Endothelial cell of umbilical vein (primary cell): ENCODE results near the gene VPS9D1. TPM values are rescaled to one million over a fixed set of nuclear protein-coding genes. Genes with fewer than 3 reads are reported as not detected.

Experiments
- BruUV-seq: library from RNA; stranded (reverse); fragments of 400-500 nt; replicated peaks from 2 replicates; lab custom pipeline; 2021; lab: Mats Ljungman, UMichigan
- CTCF ChIA-PET: fragments of 300-600, 350-600 bp; sonication (Branson Sonifier 250); formaldehyde crosslinking; loops from one replicate; lab custom pipeline; 2021; ENCODE audit warnings: antibody characterized with exemption, inconsistent platforms; lab: Charles Lee
- POLR2A ChIA-PET: fragments of 300-600, 350-600 bp; sonication (Branson Sonifier 250); formaldehyde crosslinking; loops from one replicate; lab custom pipeline; 2021; ENCODE audit warnings: antibody characterized with exemption, inconsistent platforms; lab: Charles Lee
- DNase-seq: peaks from one replicate; pipeline ENCODE4 v3.0.0-alpha.2; 2011; ENCODE audit warnings: low read depth, low spot score
- FAIRE-seq: peaks from 2 replicates; lab custom pipeline; 2011; peaks lifted over from hg19 to GRCh38; lab: Jason Lieb, UNC
- H2AFZ ChIP-seq: 2 replicates; pipeline ENCODE4 v1.6.0; 2012; ENCODE audit warnings: low read depth, low read length, control low read depth, inconsistent platforms
- H3K27ac ChIP-seq: 2 replicates; pipeline ENCODE4 v1.5.1; 2011; ENCODE audit warnings: low read depth, mild to moderate bottlenecking, control low read depth, low read length, moderate library complexity; ENCODE audit not compliant: insufficient read depth
- H3K27me3 ChIP-seq, 2 experiments: 2 replicates each; pipeline versions ENCODE4 v1.6.0 to v1.6.1; 2011; ENCODE audit warnings: low read length in 2 of 2, mixed read lengths in 1 of 2; ENCODE audit not compliant: control insufficient read depth in 2 of 2, insufficient read depth in 2 of 2
- H3K36me3 ChIP-seq, 2 experiments: 2 replicates in 1 of 2; 3 replicates in 1 of 2; pipeline ENCODE4 v1.5.1; 2011; ENCODE audit warnings: low read length in 2 of 2, mild to moderate bottlenecking in 1 of 2, moderate library complexity in 1 of 2; ENCODE audit not compliant: control insufficient read depth in 2 of 2, insufficient read depth in 2 of 2; ENCODE audit errors: extremely low read depth in 1 of 2
- H3K4me1 ChIP-seq: 3 replicates; pipeline ENCODE4 v1.5.1; 2011; ENCODE audit warnings: mild to moderate bottlenecking, low read length; ENCODE audit not compliant: control insufficient read depth, insufficient read depth; ENCODE audit errors: extremely low read depth
- H3K4me2 ChIP-seq: 2 replicates; pipeline ENCODE4 v1.6.1; 2011; ENCODE audit warnings: low read length, control low read depth, mixed read lengths; ENCODE audit not compliant: insufficient read depth
- H3K4me3 ChIP-seq, 3 experiments: fragments of 200-600 bp in 1 of 3; sonication (generic), shearing (Covaris generic) in 1 of 3; replicated peaks in 1 of 3; 2 replicates each; pipeline ENCODE4 v1.5.1; 2011 to 2016; ENCODE audit warnings: control low read depth in 3 of 3, low read length in 3 of 3, mild to moderate bottlenecking in 2 of 3, inconsistent platforms in 1 of 3, low read depth in 1 of 3, moderate library complexity in 1 of 3; ENCODE audit not compliant: insufficient read depth in 1 of 3
- H3K79me2 ChIP-seq: 2 replicates; pipeline ENCODE4 v1.6.0; 2012; ENCODE audit warnings: low read length, inconsistent platforms; ENCODE audit not compliant: control insufficient read depth, insufficient read depth
- H3K9ac ChIP-seq: replicated peaks from 2 replicates; pipeline ENCODE3; 2011; ENCODE audit warnings: low read length, control low read depth; ENCODE audit not compliant: insufficient read depth; ENCODE audit errors: extremely low read depth
- H3K9me1 ChIP-seq: replicated peaks from 3 replicates; pipeline ENCODE4 v1.6.0; 2011; ENCODE audit warnings: mild to moderate bottlenecking, low read length; ENCODE audit not compliant: control insufficient read depth, insufficient read depth; ENCODE audit errors: extremely low read depth
- H3K9me3 ChIP-seq: replicated peaks from 2 replicates; pipeline ENCODE4 v1.5.1; 2012; ENCODE audit warnings: low read length, inconsistent platforms; ENCODE audit not compliant: control insufficient read depth, insufficient read depth
- H4K20me1 ChIP-seq: replicated peaks from 2 replicates; pipeline ENCODE3; 2011; ENCODE audit warnings: mild to moderate bottlenecking, low read length; ENCODE audit not compliant: control insufficient read depth, insufficient read depth; ENCODE audit errors: extremely low read depth
- CTCF ChIP-seq, 2 donors: IDR thresholded peaks; 1 replicate in 1 of 2; 2 replicates in 1 of 2; pipeline ENCODE4 v1.5.1; 2011; ENCODE audit warnings: low read length in 2 of 2, mild to moderate bottlenecking in 2 of 2, moderate library complexity in 2 of 2, control low read depth in 1 of 2, inconsistent platforms in 1 of 2, low read depth in 1 of 2; ENCODE audit not compliant: insufficient read depth in 1 of 2; ENCODE audit errors: extremely low read depth in 1 of 2
- EZH2 ChIP-seq: IDR thresholded peaks from 2 replicates; pipeline ENCODE4 v1.6.1; 2012; ENCODE audit warnings: borderline replicate concordance, low read depth, mild to moderate bottlenecking, moderate library complexity, low read length, inconsistent platforms; ENCODE audit not compliant: severe bottlenecking
- FOS ChIP-seq: IDR thresholded peaks from 2 replicates; pipeline ENCODE4 v1.6.1; 2011; ENCODE audit warnings: mild to moderate bottlenecking, low read length, moderate library complexity, borderline replicate concordance; ENCODE audit not compliant: insufficient read depth
- GATA2 ChIP-seq: IDR thresholded peaks from 2 replicates; pipeline ENCODE4 v1.7.0; 2011; ENCODE audit warnings: low read depth, mild to moderate bottlenecking, moderate library complexity, mixed read lengths, low read length; ENCODE audit not compliant: insufficient read length, insufficient read depth
- JUN ChIP-seq: IDR thresholded peaks from 2 replicates; pipeline ENCODE4 v1.6.1; 2011; ENCODE audit warnings: borderline replicate concordance, low read depth; ENCODE audit not compliant: insufficient read length, insufficient read depth
- MAX ChIP-seq: IDR thresholded peaks from 2 replicates; pipeline ENCODE4 v1.6.1; 2011; ENCODE audit not compliant: insufficient read depth, insufficient read length
- MYC ChIP-seq: IDR thresholded peaks from one replicate; pipeline ENCODE4 v1.6.1; 2011; ENCODE audit warnings: mild to moderate bottlenecking, low read depth, low read length
- POLR2A ChIP-seq: IDR thresholded peaks from 2 replicates; pipeline ENCODE4 v1.6.1; 2012; ENCODE audit warnings: low read depth, mild to moderate bottlenecking, control low read depth, low read length
- POLR2AphosphoS5 ChIP-seq: IDR thresholded peaks from 2 replicates; pipeline ENCODE4 v1.6.1; 2012; ENCODE audit warnings: low read depth, mild to moderate bottlenecking, control low read depth, low read length, moderate library complexity; ENCODE audit not compliant: insufficient read depth
- dilution Hi-C: fragments of 300-500 bp; cut with MboI; formaldehyde crosslinking; loops from one replicate; pipeline ENCODE4 v1.15.0; 2019; ENCODE audit warnings: low sequenced_read_pairs; ENCODE audit not compliant: extremely low pct_ligation_motif_present
- intact Hi-C: fragments of 100-400 bp; cut with micrococcal nuclease; formaldehyde crosslinking; loops from one replicate; pipeline ENCODE4 v1.10.0; 2022
- polyA plus RNA-seq, 4 experiments: library from polyadenylated mRNA; depleted of rRNA in 3 of 4; stranded (reverse) in 3 of 4; unstranded in 1 of 4; fragments of >200 nt; gene quantifications; 2 replicates each; pipeline versions ENCODE4 v1.2.1 to v1.2.3, GENCODE V29; 2011 to 2012; ENCODE audit warnings: missing spikeins in 1 of 4
- total RNA-seq: library from RNA; stranded (reverse); gene quantifications from 2 replicates; pipeline ENCODE4 v1.2.3, GENCODE V29; 2021

VPS9D1 gene
- total and polyA plus RNA-seq, 2 donors (not counting 3 experiments of a cell fraction or from before 2014, with no cell fraction given) = 15.5 to 17.3 TPM

GRCh38 chr16:89733792-89734191, 13.1 kb upstream of the VPS9D1 start:
- no peaks in the 10 kb centered on the region for H4K20me1 ChIP-seq
- intact Hi-C loops = no loop called here
- no peaks in the 10 kb centered on the region for H3K9me1 ChIP-seq
- H3K4me1 ChIP-seq = no peaks in the 10 kb centered on the region
- no peak overlapping the region for H3K4me3 ChIP-seq
- H3K79me2 ChIP-seq = no peaks in the 10 kb centered on the region
- FAIRE-seq = no peak
- no peak overlapping the region for H3K27ac ChIP-seq
- ChIA-PET CTCF (no interaction called here), POLR2A (no interaction called here)
- peaks cover 20 to 71% of the 10 kb centered on the region in 2 experiments for H3K36me3 ChIP-seq
- no peaks in the 10 kb centered on the region for H3K9me3 ChIP-seq
- H3K9ac ChIP-seq = no peak overlapping the region
- TF ChIP-seq JUN = no peak
- TF ChIP-seq POLR2A = no peak
- no peak for TF ChIP-seq MAX
- TF ChIP-seq MYC = no peak
- no peak for TF ChIP-seq EZH2
- no peak for TF ChIP-seq GATA2
- TF ChIP-seq POLR2AphosphoS5 = no peak
- BruUV-seq = no TSS peak
- no peak for DNase-seq
- no peak overlapping the region for H3K4me2 ChIP-seq
- no peak overlapping the region for H2AFZ ChIP-seq
- H3K27me3 ChIP-seq = no peaks in the 10 kb centered on the region
- dilution Hi-C loops = no loop called here

GRCh38 chr16:89733322-89733721, 12.6 kb upstream of the VPS9D1 start:
- dilution Hi-C loops (no loop called here), intact Hi-C loops (no loop called here)
- FAIRE-seq (no peak), DNase-seq (no peak)
- ChIA-PET CTCF (no interaction called here), POLR2A (no interaction called here)
- Histone ChIP-seq H3K9me1 (no peaks in the 10 kb centered on the region), H3K9me3 (no peaks in the 10 kb centered on the region), H3K4me2 (no peak overlapping the region), H3K27me3 (no peaks in the 10 kb centered on the region), H3K9ac (no peak overlapping the region), H4K20me1 (no peaks in the 10 kb centered on the region), H3K27ac (no peak overlapping the region), H3K4me3 (no peak overlapping the region), H3K79me2 (no peaks in the 10 kb centered on the region), H2AFZ (no peak overlapping the region), H3K4me1 (no peaks in the 10 kb centered on the region), H3K36me3 (peaks cover 18 to 66% of the 10 kb centered on the region in 2 experiments)
- BruUV-seq = no TSS peak
- TF ChIP-seq EZH2 (no peak), MAX (no peak), POLR2A (no peak), GATA2 (no peak), JUN (no peak), MYC (no peak), FOS (no peak), POLR2AphosphoS5 (no peak), CTCF (IDR thresholded peaks at IDR 0.05; ENCODE audit: extremely low read depth in 1 of 2, insufficient read depth in 1 of 2, low read depth in 1 of 2, low read length in 2 of 2) (no peak)
